Right ventricle myocardium superior (tissue), 1 donor: Measurements from ENCODE around the gene CCNT2. TPM values are rescaled to one million over a fixed set of nuclear protein-coding genes. Genes with fewer than 3 reads are reported as not detected.
"Not testable (repeated sequence)": the region's sequence is repeated elsewhere in the genome, so short reads cannot be mapped to it uniquely, and the experiment has no call there.

ENCODE experiments used
- ATAC-seq: fragments of 200-7000 bp; cut with Tn5 transposase; one replicate; pipeline ENCODE4 v1.9.1; 2020; ENCODE audit warnings: mild to moderate bottlenecking; ENCODE audit not compliant: poor library complexity
- DNase-seq: peaks from one replicate; pipeline ENCODE4 v3.0.0-alpha.2; 2020
- intact Hi-C: fragments of 100-400 bp; cut with DNase I; formaldehyde crosslinking; loops from one replicate; pipeline ENCODE4 v1.11.2; 2022
- long read RNA-seq: library from polyadenylated mRNA; unstranded; transcript quantifications from one replicate; pipeline ENCODE4 v2.0.0, GENCODE V29; 2021
- total RNA-seq: library from RNA; stranded (reverse); fragmentation: NEBNext Ultra II Directional; extraction: Animal tissue kit (Norgen Biotek cat#: 25700); gene quantifications from one replicate; pipeline ENCODE4 v1.2.1, GENCODE V29; 2021
- donor health status: DM: no; HTN: yes; CAD: no; lungs with severe emphysema.

The CCNT2 gene
- 16.6 TPM for total RNA-seq
- long read RNA-seq, full-length matches to known transcripts: 16 of 20 reads
- long read RNA-seq, partial matches to known transcripts: 0 of 20 reads
- long read RNA-seq, other reads (novel, unspliced or antisense): 4 of 20 reads

GRCh38 chr2:134918526-134919340, at the start of gene CCNT2:
Gene CCNT2, plus strand, starts transcription at chr2:134918822. Its CDS starts 33 bp downstream, at chr2:134918855.
- peak; percentile 93 for ATAC-seq
- intact Hi-C loops: loop anchor here (5.0 kb wide), 1 partner anchor 614 kb away; the partner anchor contains the start of genes R3HDM1 and ZRANB3

DNA sequence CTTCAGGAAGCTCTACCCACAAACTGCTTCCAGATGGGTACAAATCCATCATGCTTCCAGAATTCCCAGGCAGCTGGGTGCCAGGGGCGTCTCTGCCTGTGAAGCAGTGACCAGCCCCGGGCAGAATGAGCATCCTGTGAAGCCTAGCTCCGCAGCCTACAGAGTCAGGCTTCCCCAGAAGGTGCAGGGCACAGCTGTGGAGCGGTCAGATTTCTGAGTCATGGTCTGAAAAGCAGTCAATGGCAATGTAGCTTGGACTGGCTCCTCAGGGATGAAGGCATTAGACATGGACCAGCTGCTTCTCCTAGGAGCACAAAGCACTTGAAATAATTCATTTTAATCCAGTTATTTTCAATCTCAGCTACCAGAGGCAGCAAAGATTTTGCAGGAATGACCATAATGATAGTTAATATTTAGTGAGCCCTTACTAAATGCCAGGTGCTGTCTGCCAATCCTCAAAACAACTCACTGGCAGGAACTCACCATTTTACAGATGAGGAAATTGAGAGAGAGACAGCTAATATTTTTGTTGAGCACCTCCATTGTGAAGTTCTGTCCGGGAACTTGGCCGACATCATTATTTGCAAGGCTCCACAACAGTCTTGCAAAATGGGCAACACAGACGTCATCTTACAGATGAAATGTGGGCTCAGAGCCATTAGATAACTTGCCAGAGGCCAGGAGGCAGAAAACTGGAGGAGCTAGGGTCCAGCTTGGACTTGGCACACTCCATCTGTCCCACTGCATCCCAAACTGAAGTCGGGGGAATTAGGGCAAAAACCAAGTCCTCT, 48.5 kb upstream of the CCNT2 start:
- ATAC-seq (peak; percentile 88), DNase-seq (peak; percentile 38)
- intact Hi-C loops: no loop called here

More at GRCh38 chr2:134918526-134919340, at the start of gene CCNT2:
- DNase-seq: peak; percentile 99

GRCh38 chr2:134873152-134873551, 45.5 kb upstream of the CCNT2 start:
- intact Hi-C loops: no loop called here
- no peak for ATAC-seq
- DNase-seq: no peak

DNA sequence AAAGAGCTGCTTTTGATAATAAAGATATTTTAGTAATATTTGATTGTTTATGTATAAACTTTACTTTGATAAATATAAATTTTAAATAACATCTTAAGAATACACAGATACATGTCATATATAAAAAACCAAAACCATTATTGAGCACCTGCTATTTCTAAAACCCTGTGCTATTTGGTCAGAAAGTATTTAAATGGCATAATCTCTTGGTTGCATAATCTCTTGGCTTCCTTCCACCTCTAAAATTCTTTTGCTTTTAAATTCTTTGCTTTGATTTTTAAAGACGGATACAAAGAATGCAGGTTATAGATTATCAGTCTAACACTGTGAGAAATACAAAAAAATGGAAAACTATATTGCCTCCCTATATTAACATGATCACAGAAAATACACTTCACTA, 43.3 kb upstream of the CCNT2 start:
- ATAC-seq (no peak), DNase-seq (no peak)
- intact Hi-C loops: no loop called here

- no peak for DNase-seq
- ATAC-seq: no peak
- intact Hi-C loops: no loop called here
Measured at GRCh38 chr2:134882773-134883172, 35.8 kb upstream of the CCNT2 start.

DNA sequence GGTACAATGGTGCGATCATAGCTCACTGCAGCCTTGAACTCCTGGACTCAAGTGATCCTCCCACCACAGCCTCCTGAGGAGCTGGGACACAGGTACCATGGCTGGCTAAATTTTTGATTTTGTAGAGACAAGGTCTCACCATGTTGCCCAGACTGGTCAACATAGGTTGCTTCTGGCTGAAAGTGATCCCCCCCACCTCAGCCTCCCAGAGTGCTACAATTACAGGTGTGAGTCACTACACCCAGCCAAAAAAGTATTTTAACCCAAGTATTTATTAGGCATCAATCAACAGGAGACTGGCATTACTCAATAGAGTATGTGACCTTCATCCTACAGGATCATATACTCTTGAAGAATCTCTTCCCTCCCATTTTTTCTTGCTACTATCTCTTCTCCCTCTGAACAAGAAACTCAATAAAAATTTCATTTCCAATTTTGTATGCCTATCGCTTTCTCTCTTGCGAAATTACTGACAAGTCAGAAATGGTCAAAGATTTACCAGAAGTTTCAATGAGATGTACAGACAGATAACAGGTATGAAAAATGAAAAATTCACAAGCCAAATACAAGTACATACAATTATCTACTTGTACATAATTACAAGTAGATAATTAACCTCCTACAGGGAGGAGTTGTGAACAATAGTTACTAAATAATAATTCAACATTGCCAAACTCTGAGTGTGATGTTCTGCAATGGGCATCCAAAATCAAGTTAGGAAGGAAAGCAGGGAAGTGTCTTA, 34.9 kb upstream of the CCNT2 start:
- ATAC-seq (no peak), DNase-seq (no peak)
- intact Hi-C loops: no loop called here

GRCh38 chr2:134884435-134884834, 34.2 kb upstream of the CCNT2 start:
- DNase-seq (no peak), ATAC-seq (no peak)
- intact Hi-C loops: no loop called here

DNA sequence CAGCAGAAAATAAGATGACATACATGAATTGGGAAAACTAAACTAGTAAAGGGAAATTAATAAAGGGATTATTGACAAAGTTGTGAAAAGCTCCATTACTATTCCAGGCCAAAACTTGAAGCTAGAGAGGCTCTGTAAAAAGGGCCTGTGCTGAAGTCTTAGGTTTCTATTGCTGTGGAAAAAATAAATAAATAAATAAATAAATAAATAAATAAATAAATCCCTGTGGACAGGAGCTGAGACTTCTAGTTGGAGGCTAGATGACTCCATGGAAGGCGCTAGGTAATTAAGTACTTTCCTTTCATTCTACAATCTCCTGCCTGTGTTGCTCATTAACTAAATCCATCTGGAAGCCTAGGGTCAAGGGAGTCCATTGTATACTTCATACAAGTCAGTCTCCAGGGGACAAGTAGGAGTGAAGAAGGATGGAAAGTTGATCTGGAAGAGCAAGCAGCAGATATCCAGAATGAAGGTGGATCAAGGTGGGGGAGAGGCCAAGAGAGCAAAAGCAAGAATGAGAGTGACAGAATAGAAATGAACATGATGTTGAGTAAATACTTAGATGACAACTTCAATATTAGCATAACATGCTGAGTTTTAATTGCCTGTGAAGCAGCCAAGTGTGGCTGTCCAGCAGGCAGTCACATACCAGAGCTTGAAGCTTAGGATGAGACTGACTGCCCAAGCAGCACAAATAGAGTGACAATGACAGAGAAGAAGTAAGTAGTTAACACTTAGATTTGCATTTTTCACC, 26.2 kb upstream of the CCNT2 start:
- ATAC-seq: no peak
- intact Hi-C loops: no loop called here
- DNase-seq: no peak

GRCh38 chr2:134897932-134898331, 20.7 kb upstream of the CCNT2 start:
- DNase-seq (no peak), ATAC-seq (no peak)
- intact Hi-C loops: loop anchor here (5.0 kb wide), 1 partner anchor 436 kb away; no protein-coding TSS in a partner anchor

DNA sequence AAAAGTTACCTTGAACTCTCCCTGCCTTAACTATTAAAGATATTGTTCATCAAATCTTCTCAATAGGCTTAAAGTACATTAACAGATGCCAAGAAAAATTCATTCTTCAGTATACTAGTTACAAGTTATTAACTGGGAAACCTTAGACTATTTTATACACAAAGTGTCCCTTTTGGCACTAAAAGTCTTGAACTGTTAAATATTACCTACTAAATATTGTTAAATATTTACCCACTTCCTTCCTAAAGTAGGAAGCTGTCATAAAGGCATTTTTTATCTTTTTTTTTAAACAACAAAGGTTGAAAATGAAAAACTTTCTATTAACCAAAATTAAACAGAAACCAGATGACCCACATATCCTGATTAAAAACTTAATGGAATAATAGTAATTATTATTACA, 19.4 kb upstream of the CCNT2 start:
- ATAC-seq (no peak), DNase-seq (no peak)
- intact Hi-C loops: loop anchor here (5.0 kb wide), 1 partner anchor 437 kb away; no protein-coding TSS in a partner anchor

DNA sequence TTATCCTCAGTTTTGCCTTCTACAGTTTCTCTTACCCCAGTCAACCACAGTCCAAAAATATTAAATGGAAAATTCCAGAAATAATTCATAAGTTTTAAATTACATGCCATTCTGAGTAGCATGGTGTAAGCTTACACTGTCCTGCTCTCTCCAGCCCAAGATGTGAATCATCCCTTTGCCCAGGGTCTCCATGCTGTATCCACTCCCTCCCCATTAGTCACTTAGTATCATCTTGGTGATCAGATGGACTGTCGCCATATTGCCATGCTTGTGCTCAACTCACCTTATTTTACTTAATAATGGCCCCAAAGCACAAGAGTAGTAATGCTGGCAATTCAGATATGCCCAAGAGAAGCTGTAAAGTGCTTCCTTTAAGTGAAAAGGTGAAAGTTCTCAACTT, 18.5 kb upstream of the CCNT2 start:
- ATAC-seq (no peak), DNase-seq (no peak)
- intact Hi-C loops: no loop called here

GRCh38 chr2:134903701-134904100, 14.9 kb upstream of the CCNT2 start:
- ATAC-seq, DNase-seq, intact Hi-C loops: not testable (repeated sequence)

DNA sequence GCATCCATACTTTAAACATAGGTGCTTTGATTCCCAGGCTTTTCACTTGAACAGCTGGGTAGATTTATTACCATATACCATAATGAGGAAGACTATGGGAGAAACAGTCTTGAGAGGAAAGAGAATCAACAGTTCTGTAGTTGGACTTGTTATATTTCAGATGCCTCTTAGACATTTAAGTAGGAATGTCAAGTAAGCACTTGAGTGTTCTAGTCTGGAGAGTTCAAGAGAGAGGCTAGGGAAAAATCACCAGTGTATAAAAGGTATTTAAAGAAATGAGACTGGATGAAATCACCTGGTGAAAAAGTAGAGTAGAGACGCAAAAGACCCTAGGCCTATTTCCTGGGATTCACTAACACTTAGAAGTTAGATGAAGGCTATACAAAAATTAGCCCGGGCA, 13.5 kb upstream of the CCNT2 start:
- ATAC-seq: no peak
- no peak for DNase-seq
- intact Hi-C loops: no loop called here

DNA sequence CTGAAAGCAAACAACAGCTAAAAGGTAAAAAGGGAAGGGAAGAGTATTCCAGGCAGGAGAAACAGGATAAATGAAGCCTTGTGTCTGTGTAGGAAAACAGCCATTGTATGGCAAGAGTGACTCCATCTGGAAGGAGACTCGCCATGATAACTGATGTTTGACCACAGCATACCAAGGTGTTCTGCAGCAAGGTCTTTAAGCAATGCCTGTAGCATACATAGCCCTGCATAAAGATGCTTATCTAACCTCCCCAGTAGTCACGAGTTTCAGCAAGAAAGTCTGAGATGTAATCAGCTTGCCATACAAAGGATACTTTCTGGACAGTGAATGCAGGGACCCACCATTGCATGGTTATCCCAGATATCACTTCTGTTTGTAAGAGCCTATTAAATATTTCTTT, 11.9 kb upstream of the CCNT2 start:
- DNase-seq (no peak), ATAC-seq (no peak)
- intact Hi-C loops: no loop called here

GRCh38 chr2:134907441-134908116, 11.0 kb upstream of the CCNT2 start:
- intact Hi-C loops, ATAC-seq, DNase-seq: not testable (repeated sequence)

DNA sequence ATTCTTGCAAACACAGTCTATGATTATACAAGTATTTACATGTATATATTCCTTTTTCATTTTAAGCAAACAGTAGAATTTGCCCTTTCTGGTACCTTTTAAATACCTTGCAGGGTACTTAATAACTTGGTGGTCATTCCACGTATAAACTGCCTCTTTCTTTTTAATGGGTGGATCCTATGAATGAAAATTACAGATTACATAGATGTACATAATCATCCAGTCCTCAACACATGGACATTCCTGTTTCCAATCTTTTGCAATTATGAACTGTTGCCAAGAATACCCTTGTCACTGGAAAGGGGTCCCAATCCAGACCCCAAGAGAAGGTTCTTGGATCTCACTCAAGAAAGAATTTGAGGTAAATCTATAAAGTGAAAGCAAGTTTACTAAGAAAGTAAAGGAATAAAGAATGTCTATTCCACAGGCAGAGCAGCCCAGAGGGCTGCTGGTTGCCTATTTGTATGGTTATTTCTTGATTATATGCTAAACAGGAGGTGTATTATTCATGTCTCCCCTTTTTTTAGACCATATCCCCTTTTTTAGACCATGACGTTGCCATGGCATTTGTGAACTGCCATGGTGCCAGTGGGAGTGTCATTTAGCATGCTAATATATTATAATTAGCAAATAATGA, 7.7 kb upstream of the CCNT2 start:
- intact Hi-C loops: no loop called here
- no peak for ATAC-seq

GRCh38 chr2:134911400-134911785, 7.2 kb upstream of the CCNT2 start:
- intact Hi-C loops: no loop called here
- ATAC-seq: no peak
- no peak for DNase-seq

More for the DNA sequence above, 7.7 kb upstream of the CCNT2 start:
- no peak for DNase-seq
